Parietal lobe (tissue), 2 donors: ENCODE results near the gene ENO1. TPM values are rescaled to one million over a fixed set of nuclear protein-coding genes. Genes with fewer than 3 reads are reported as not detected.

Experiments used
- small RNA-seq: library from RNA; depleted of rRNA; stranded (forward); fragments of <200 nt; gene quantifications from one replicate; pipeline ENCODE3, GENCODE V24; 2014; ENCODE audit warnings: low replicate concordance
- total RNA-seq: library from RNA; depleted of rRNA; stranded (reverse); fragments of >200 nt; gene quantifications from one replicate; pipeline ENCODE4 v1.2.3, GENCODE V29; 2014

ENO1 gene
- 225 TPM for total RNA-seq

GRCh38 chr1:8878448-8878697, at the start of gene ENO1:
Gene ENO1 (minus strand): TSS chr1:8878686. CDS start chr1:8874908, 3,778 bp downstream.

GRCh38 chr1:8817412-8818324, 60.8 kb downstream of the ENO1 start, which contains the start of gene RERE:
Gene RERE (minus strand): TSS chr1:8817640.

Small RNA genes within 50 kb of the gene (small RNA-seq; reads per million reads assigned to genes)
- not detected for gene AL139415.2
- gene MIR6728: not detected
- not detected for gene RNU6-304P

Other genes starting within 250 kb of the ENO1 start
- 534 TPM for gene RERE, start 61.0 kb downstream of the ENO1 start, total RNA-seq
- gene CA6, start 67.2 kb upstream of the ENO1 start, total RNA-seq: not detected
- gene SLC2A7, start 147.7 kb upstream of the ENO1 start, total RNA-seq: not detected
- 0.94 TPM for gene SLC2A5, start 190.9 kb upstream of the ENO1 start, total RNA-seq